Fibroblast of villous mesenchyme (primary cell): Measurements from ENCODE around the gene ARFRP1. TPM values are rescaled to one million over a fixed set of nuclear protein-coding genes. Genes with fewer than 3 reads are reported as not detected.

ENCODE experiments used
- DNase-seq: peaks from one replicate; pipeline ENCODE4 v3.0.0-alpha.2; 2010; ENCODE audit warnings: low read depth
- H3K4me3 ChIP-seq: 2 replicates; pipeline ENCODE4 v1.5.1; 2011; ENCODE audit warnings: low read depth, mild to moderate bottlenecking, low read length
- total RNA-seq: library from RNA; depleted of rRNA; stranded (reverse); fragments of >200 nt; gene quantifications from 2 replicates; pipeline ENCODE4 v1.2.3, GENCODE V29; 2012
- TF ChIP-seq, protein P1 (sequence below): IDR thresholded peaks from 2 replicates; pipeline ENCODE4 v1.5.1; 2012; ENCODE audit warnings: low read depth, mild to moderate bottlenecking, low read length; ENCODE audit not compliant: insufficient read depth

The ARFRP1 gene
- total RNA-seq, 1 donor: 24.2 TPM

DNA sequence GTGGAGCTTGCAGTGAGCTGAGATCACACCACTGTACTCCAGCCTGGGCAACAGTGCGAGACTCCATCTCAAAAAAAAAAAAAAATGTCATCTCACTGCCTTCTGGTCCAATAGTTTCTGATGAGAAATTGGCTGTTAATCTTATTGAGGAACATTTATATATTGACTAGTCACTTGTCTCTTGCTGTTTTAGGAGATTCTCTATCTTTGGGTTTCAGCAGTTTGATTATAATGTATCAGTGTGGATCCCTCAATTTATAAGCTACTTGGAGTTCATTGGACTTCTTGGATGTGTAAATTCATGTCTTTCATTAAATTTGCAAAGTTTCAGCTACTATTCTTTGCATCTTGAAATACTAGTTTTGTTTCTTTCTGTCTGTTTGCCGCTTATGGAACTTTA lies 11.2 kb upstream of the ARFRP1 start:
- TF ChIP-seq, protein P1, sequence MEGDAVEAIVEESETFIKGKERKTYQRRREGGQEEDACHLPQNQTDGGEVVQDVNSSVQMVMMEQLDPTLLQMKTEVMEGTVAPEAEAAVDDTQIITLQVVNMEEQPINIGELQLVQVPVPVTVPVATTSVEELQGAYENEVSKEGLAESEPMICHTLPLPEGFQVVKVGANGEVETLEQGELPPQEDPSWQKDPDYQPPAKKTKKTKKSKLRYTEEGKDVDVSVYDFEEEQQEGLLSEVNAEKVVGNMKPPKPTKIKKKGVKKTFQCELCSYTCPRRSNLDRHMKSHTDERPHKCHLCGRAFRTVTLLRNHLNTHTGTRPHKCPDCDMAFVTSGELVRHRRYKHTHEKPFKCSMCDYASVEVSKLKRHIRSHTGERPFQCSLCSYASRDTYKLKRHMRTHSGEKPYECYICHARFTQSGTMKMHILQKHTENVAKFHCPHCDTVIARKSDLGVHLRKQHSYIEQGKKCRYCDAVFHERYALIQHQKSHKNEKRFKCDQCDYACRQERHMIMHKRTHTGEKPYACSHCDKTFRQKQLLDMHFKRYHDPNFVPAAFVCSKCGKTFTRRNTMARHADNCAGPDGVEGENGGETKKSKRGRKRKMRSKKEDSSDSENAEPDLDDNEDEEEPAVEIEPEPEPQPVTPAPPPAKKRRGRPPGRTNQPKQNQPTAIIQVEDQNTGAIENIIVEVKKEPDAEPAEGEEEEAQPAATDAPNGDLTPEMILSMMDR: no peak
- H3K4me3 ChIP-seq: no peak overlapping the region
- DNase-seq: no peak

- TF ChIP-seq, protein P1: no peak
- no peak for DNase-seq
- H3K4me3 ChIP-seq: no peak overlapping the region
These were observed 7.1 kb upstream of the ARFRP1 start for GRCh38 chr20:63714858-63715257.

- DNase-seq: no peak
- H3K4me3 ChIP-seq: no peak overlapping the region
- TF ChIP-seq, protein P1: no peak
These were observed 4.4 kb upstream of the ARFRP1 start for GRCh38 chr20:63712191-63712590.

- H3K4me3 ChIP-seq: no peak overlapping the region
- DNase-seq: no peak
- TF ChIP-seq, protein P1: no peak
These were observed 3.4 kb upstream of the ARFRP1 start for GRCh38 chr20:63711085-63711645.

- peak overlapping the region; percentile 80 for H3K4me3 ChIP-seq
- no peak for DNase-seq
- TF ChIP-seq, protein P1: no peak
These were observed 1.4 kb upstream of the ARFRP1 start for GRCh38 chr20:63709149-63709527.

DNA sequence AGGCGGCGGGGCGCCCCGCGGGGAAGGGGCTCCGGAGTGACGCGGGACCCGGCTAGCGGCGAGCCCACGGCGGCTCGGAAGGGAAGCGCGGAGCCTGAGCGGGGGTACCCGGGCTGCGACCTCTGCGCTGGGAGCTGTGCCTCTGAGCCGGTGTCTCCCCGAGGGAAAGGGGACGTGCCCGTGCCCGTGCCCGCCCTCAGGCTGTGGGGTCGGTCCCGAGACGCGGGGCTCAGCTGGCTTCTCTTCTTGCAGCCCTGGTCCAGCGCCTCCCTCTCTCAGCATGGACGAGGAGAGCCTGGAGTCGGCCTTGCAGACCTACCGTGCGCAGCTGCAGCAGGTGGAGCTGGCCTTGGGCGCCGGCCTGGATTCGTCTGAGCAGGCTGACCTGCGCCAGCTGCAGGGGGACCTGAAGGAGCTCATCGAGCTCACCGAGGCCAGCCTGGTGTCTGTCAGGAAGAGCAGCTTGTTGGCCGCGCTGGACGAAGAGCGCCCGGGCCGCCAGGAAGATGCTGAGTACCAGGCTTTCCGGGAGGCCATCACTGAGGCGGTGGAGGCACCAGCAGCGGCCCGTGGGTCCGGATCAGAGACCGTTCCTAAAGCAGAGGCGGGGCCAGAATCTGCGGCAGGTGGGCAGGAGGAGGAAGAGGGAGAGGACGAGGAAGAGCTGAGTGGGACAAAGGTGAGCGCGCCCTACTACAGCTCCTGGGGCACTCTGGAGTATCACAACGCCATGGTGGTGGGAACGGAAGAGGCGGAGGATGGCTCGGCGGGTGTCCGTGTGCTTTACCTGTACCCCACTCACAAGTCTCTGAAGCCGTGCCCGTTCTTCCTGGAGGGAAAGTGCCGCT lies 749 bp upstream of the ARFRP1 start:
- peak overlapping the region; percentile 80 for H3K4me3 ChIP-seq
- no peak for DNase-seq
- TF ChIP-seq, protein P1: no peak
